Endothelial cell of umbilical vein (primary cell): Measurements from ENCODE around the gene MAML1. TPM values are rescaled to one million over a fixed set of nuclear protein-coding genes. Genes with fewer than 3 reads are reported as not detected.

Experiments used
- BruUV-seq: library from RNA; stranded (reverse); fragments of 400-500 nt; replicated peaks from 2 replicates; lab custom pipeline; 2021; lab: Mats Ljungman, UMichigan
- CTCF ChIA-PET: fragments of 300-600, 350-600 bp; sonication (Branson Sonifier 250); formaldehyde crosslinking; loops from one replicate; lab custom pipeline; 2021; ENCODE audit warnings: antibody characterized with exemption, inconsistent platforms; lab: Charles Lee
- POLR2A ChIA-PET: fragments of 300-600, 350-600 bp; sonication (Branson Sonifier 250); formaldehyde crosslinking; loops from one replicate; lab custom pipeline; 2021; ENCODE audit warnings: antibody characterized with exemption, inconsistent platforms; lab: Charles Lee
- DNase-seq: peaks from one replicate; pipeline ENCODE4 v3.0.0-alpha.2; 2011; ENCODE audit warnings: low read depth, low spot score
- FAIRE-seq: peaks from 2 replicates; lab custom pipeline; 2011; peaks lifted over from hg19 to GRCh38; lab: Jason Lieb, UNC
- H2AFZ ChIP-seq: 2 replicates; pipeline ENCODE4 v1.6.0; 2012; ENCODE audit warnings: low read depth, low read length, control low read depth, inconsistent platforms
- H3K27ac ChIP-seq: 2 replicates; pipeline ENCODE4 v1.5.1; 2011; ENCODE audit warnings: low read depth, mild to moderate bottlenecking, control low read depth, low read length, moderate library complexity; ENCODE audit not compliant: insufficient read depth
- H3K27me3 ChIP-seq, 2 experiments: 2 replicates each; pipeline versions ENCODE4 v1.6.0 to v1.6.1; 2011; ENCODE audit warnings: low read length in 2 of 2, mixed read lengths in 1 of 2; ENCODE audit not compliant: control insufficient read depth in 2 of 2, insufficient read depth in 2 of 2
- H3K36me3 ChIP-seq, 2 experiments: 2 replicates in 1 of 2; 3 replicates in 1 of 2; pipeline ENCODE4 v1.5.1; 2011; ENCODE audit warnings: low read length in 2 of 2, mild to moderate bottlenecking in 1 of 2, moderate library complexity in 1 of 2; ENCODE audit not compliant: control insufficient read depth in 2 of 2, insufficient read depth in 2 of 2; ENCODE audit errors: extremely low read depth in 1 of 2
- H3K4me1 ChIP-seq: 3 replicates; pipeline ENCODE4 v1.5.1; 2011; ENCODE audit warnings: mild to moderate bottlenecking, low read length; ENCODE audit not compliant: control insufficient read depth, insufficient read depth; ENCODE audit errors: extremely low read depth
- H3K4me2 ChIP-seq: 2 replicates; pipeline ENCODE4 v1.6.1; 2011; ENCODE audit warnings: low read length, control low read depth, mixed read lengths; ENCODE audit not compliant: insufficient read depth
- H3K4me3 ChIP-seq, 3 experiments: fragments of 200-600 bp in 1 of 3; sonication (generic), shearing (Covaris generic) in 1 of 3; replicated peaks in 1 of 3; 2 replicates each; pipeline ENCODE4 v1.5.1; 2011 to 2016; ENCODE audit warnings: control low read depth in 3 of 3, low read length in 3 of 3, mild to moderate bottlenecking in 2 of 3, inconsistent platforms in 1 of 3, low read depth in 1 of 3, moderate library complexity in 1 of 3; ENCODE audit not compliant: insufficient read depth in 1 of 3
- H3K79me2 ChIP-seq: 2 replicates; pipeline ENCODE4 v1.6.0; 2012; ENCODE audit warnings: low read length, inconsistent platforms; ENCODE audit not compliant: control insufficient read depth, insufficient read depth
- H3K9ac ChIP-seq: replicated peaks from 2 replicates; pipeline ENCODE3; 2011; ENCODE audit warnings: low read length, control low read depth; ENCODE audit not compliant: insufficient read depth; ENCODE audit errors: extremely low read depth
- H3K9me1 ChIP-seq: replicated peaks from 3 replicates; pipeline ENCODE4 v1.6.0; 2011; ENCODE audit warnings: mild to moderate bottlenecking, low read length; ENCODE audit not compliant: control insufficient read depth, insufficient read depth; ENCODE audit errors: extremely low read depth
- H3K9me3 ChIP-seq: replicated peaks from 2 replicates; pipeline ENCODE4 v1.5.1; 2012; ENCODE audit warnings: low read length, inconsistent platforms; ENCODE audit not compliant: control insufficient read depth, insufficient read depth
- H4K20me1 ChIP-seq: replicated peaks from 2 replicates; pipeline ENCODE3; 2011; ENCODE audit warnings: mild to moderate bottlenecking, low read length; ENCODE audit not compliant: control insufficient read depth, insufficient read depth; ENCODE audit errors: extremely low read depth
- EZH2 ChIP-seq: IDR thresholded peaks from 2 replicates; pipeline ENCODE4 v1.6.1; 2012; ENCODE audit warnings: borderline replicate concordance, low read depth, mild to moderate bottlenecking, moderate library complexity, low read length, inconsistent platforms; ENCODE audit not compliant: severe bottlenecking
- FOS ChIP-seq: IDR thresholded peaks from 2 replicates; pipeline ENCODE4 v1.6.1; 2011; ENCODE audit warnings: mild to moderate bottlenecking, low read length, moderate library complexity, borderline replicate concordance; ENCODE audit not compliant: insufficient read depth
- GATA2 ChIP-seq: IDR thresholded peaks from 2 replicates; pipeline ENCODE4 v1.7.0; 2011; ENCODE audit warnings: low read depth, mild to moderate bottlenecking, moderate library complexity, mixed read lengths, low read length; ENCODE audit not compliant: insufficient read length, insufficient read depth
- JUN ChIP-seq: IDR thresholded peaks from 2 replicates; pipeline ENCODE4 v1.6.1; 2011; ENCODE audit warnings: borderline replicate concordance, low read depth; ENCODE audit not compliant: insufficient read length, insufficient read depth
- MAX ChIP-seq: IDR thresholded peaks from 2 replicates; pipeline ENCODE4 v1.6.1; 2011; ENCODE audit not compliant: insufficient read depth, insufficient read length
- MYC ChIP-seq: IDR thresholded peaks from one replicate; pipeline ENCODE4 v1.6.1; 2011; ENCODE audit warnings: mild to moderate bottlenecking, low read depth, low read length
- POLR2A ChIP-seq: IDR thresholded peaks from 2 replicates; pipeline ENCODE4 v1.6.1; 2012; ENCODE audit warnings: low read depth, mild to moderate bottlenecking, control low read depth, low read length
- POLR2AphosphoS5 ChIP-seq: IDR thresholded peaks from 2 replicates; pipeline ENCODE4 v1.6.1; 2012; ENCODE audit warnings: low read depth, mild to moderate bottlenecking, control low read depth, low read length, moderate library complexity; ENCODE audit not compliant: insufficient read depth
- dilution Hi-C: fragments of 300-500 bp; cut with MboI; formaldehyde crosslinking; loops from one replicate; pipeline ENCODE4 v1.15.0; 2019; ENCODE audit warnings: low sequenced_read_pairs; ENCODE audit not compliant: extremely low pct_ligation_motif_present
- intact Hi-C: fragments of 100-400 bp; cut with micrococcal nuclease; formaldehyde crosslinking; loops from one replicate; pipeline ENCODE4 v1.10.0; 2022
- polyA plus RNA-seq, 4 experiments: library from polyadenylated mRNA; depleted of rRNA in 3 of 4; stranded (reverse) in 3 of 4; unstranded in 1 of 4; fragments of >200 nt; gene quantifications; 2 replicates each; pipeline versions ENCODE4 v1.2.1 to v1.2.3, GENCODE V29; 2011 to 2012; ENCODE audit warnings: missing spikeins in 1 of 4
- total RNA-seq: library from RNA; stranded (reverse); gene quantifications from 2 replicates; pipeline ENCODE4 v1.2.3, GENCODE V29; 2021
- TF ChIP-seq, protein P1 (sequence below), 2 donors: IDR thresholded peaks; 1 replicate in 1 of 2; 2 replicates in 1 of 2; pipeline ENCODE4 v1.5.1; 2011; ENCODE audit warnings: low read length in 2 of 2, mild to moderate bottlenecking in 2 of 2, moderate library complexity in 2 of 2, control low read depth in 1 of 2, inconsistent platforms in 1 of 2, low read depth in 1 of 2; ENCODE audit not compliant: insufficient read depth in 1 of 2; ENCODE audit errors: extremely low read depth in 1 of 2

MAML1 gene
- total and polyA plus RNA-seq, 2 donors (not counting 3 experiments of a cell fraction or from before 2014, with no cell fraction given), result 12.4 to 29.0 TPM

GRCh38 chr5:179762781-179763176, 30.2 kb downstream of the MAML1 start:
- H3K4me3 ChIP-seq, result no peak overlapping the region
- intact Hi-C loops, result loop anchor here (1.0 to 2.0 kb wide), 3 partner anchors 34 to 328 kb away; no protein-coding TSS in a partner anchor
- FAIRE-seq, result no peak
- no peak for DNase-seq
- H3K9ac ChIP-seq, result no peak overlapping the region
- H3K36me3 ChIP-seq, result no peaks in the 10 kb centered on the region
- no peak overlapping the region for H2AFZ ChIP-seq
- H3K79me2 ChIP-seq, result peaks cover 56% of the 10 kb centered on the region
- no TSS peak for BruUV-seq
- TF ChIP-seq GATA2 (peak; percentile 81), EZH2 (no peak), MAX (no peak), FOS (peak; percentile 66), JUN (no peak), MYC (no peak), POLR2A (no peak), POLR2AphosphoS5 (no peak)
- TF ChIP-seq, protein P1, sequence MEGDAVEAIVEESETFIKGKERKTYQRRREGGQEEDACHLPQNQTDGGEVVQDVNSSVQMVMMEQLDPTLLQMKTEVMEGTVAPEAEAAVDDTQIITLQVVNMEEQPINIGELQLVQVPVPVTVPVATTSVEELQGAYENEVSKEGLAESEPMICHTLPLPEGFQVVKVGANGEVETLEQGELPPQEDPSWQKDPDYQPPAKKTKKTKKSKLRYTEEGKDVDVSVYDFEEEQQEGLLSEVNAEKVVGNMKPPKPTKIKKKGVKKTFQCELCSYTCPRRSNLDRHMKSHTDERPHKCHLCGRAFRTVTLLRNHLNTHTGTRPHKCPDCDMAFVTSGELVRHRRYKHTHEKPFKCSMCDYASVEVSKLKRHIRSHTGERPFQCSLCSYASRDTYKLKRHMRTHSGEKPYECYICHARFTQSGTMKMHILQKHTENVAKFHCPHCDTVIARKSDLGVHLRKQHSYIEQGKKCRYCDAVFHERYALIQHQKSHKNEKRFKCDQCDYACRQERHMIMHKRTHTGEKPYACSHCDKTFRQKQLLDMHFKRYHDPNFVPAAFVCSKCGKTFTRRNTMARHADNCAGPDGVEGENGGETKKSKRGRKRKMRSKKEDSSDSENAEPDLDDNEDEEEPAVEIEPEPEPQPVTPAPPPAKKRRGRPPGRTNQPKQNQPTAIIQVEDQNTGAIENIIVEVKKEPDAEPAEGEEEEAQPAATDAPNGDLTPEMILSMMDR (IDR thresholded peaks at IDR 0.05; ENCODE audit: extremely low read depth in 1 of 2, insufficient read depth in 1 of 2, low read depth in 1 of 2, low read length in 2 of 2), result no peak
- dilution Hi-C loops, result no loop called here
- peaks cover 55% of the 10 kb centered on the region for H3K4me1 ChIP-seq
- H3K27me3 ChIP-seq, result no peaks in the 10 kb centered on the region
- H3K4me2 ChIP-seq, result no peak overlapping the region
- POLR2A ChIA-PET, result interaction anchor here (0.6 to 1.4 kb wide), 3 partner anchors 58 to 139 kb away, joined by 3 to 4 read pairs (median 3); partner anchors contain the start of genes HNRNPH1 and SQSTM1
- H4K20me1 ChIP-seq, result peaks cover 2% of the 10 kb centered on the region
- no peaks in the 10 kb centered on the region for H3K9me3 ChIP-seq
- no peaks in the 10 kb centered on the region for H3K9me1 ChIP-seq
- no peak overlapping the region for H3K27ac ChIP-seq
- CTCF ChIA-PET, result interaction anchor here (0.8 to 7.1 kb wide), 29 partner anchors 8 to 447 kb away, joined by 3 to 103 read pairs (median 5); partner anchors contain the start of genes LTC4S, MAML1 and SQSTM1
